Subcutaneous abdominal adipose tissue (tissue), 5 donors: ENCODE results near the gene MBD4.

Experiments used
- H3K27ac ChIP-seq: one replicate; pipeline ENCODE4 v1.7.0; 2013; ENCODE audit warnings: low read depth, mild to moderate bottlenecking, inconsistent platforms, low read length, moderate library complexity
- H3K27me3 ChIP-seq, 5 donors: one replicate each; pipeline ENCODE4 v1.7.0; 2013; ENCODE audit warnings: low read length in 5 of 5, inconsistent platforms in 1 of 5; ENCODE audit not compliant: control insufficient read depth in 5 of 5, insufficient read depth in 4 of 5
- H3K36me3 ChIP-seq, 5 donors: one replicate each; pipeline ENCODE4 v1.7.0; 2013; ENCODE audit warnings: low read length in 5 of 5; ENCODE audit not compliant: control insufficient read depth in 5 of 5, insufficient read depth in 5 of 5
- H3K4me1 ChIP-seq, 5 donors: one replicate each; pipeline ENCODE4 v1.7.0; 2013; ENCODE audit warnings: low read length in 5 of 5, mild to moderate bottlenecking in 3 of 5, moderate library complexity in 1 of 5; ENCODE audit not compliant: control insufficient read depth in 5 of 5, insufficient read depth in 5 of 5
- H3K4me3 ChIP-seq, 5 donors: one replicate each; pipeline ENCODE4 v1.7.0; 2013; ENCODE audit warnings: low read length in 5 of 5, low read depth in 1 of 5
- H3K9ac ChIP-seq, 5 donors: one replicate each; pipeline ENCODE4 v1.7.0; 2013; ENCODE audit warnings: low read length in 5 of 5, mild to moderate bottlenecking in 4 of 5, moderate library complexity in 3 of 5
- H3K9me3 ChIP-seq, 5 donors: one replicate each; pipeline ENCODE4 v1.7.0; 2013; ENCODE audit warnings: low read length in 5 of 5; ENCODE audit not compliant: control insufficient read depth in 5 of 5
- donor health status: healthy.
- donor health status: healthy.
- donor health status: healthy.
- donor health status: healthy.
- donor health status: healthy.

Gene MBD4

DNA sequence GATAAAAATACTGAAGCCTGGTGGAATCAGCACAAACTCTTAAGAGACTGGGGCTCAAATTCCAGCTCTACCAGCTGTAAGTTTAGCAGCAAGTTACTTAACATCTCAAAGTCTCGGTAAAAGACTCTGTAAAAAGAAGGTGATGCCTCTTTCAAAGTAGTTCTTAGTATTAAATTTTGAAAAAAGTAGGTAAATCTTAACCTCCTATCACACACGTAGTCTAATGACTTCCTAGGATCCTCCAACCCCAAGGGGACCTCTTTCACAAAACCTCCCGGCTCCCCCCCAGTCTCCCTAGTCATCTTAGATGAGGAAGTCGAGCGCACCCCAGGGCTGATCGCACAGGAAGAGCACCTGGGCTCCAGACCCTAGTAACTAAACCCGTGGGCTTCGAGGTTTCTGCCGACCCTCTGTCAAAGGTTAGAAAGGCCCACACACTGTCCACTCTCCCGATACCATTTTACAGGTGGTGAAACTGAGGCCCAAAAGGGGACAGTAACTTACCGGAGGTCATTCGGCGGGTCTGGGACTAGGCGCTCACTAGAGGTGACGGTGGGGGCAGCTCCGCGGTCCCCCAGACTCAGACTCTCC, 427 bp downstream of the MBD4 start:
- H3K27me3 ChIP-seq, result no peaks in the 10 kb centered on the region
- H3K9me3 ChIP-seq, result no peaks in the 10 kb centered on the region
- peak overlapping the region; percentile 82 to 90 (median 85) for H3K9ac ChIP-seq
- peak overlapping the region; percentile 87 to 98 (median 91) for H3K4me3 ChIP-seq
- peaks cover 15 to 22% (median 18%) of the 10 kb centered on the region in 5 donors for H3K36me3 ChIP-seq
- H3K27ac ChIP-seq, result peak overlapping the region; percentile 86
- H3K4me1 ChIP-seq, result peaks cover 18 to 77% (median 53%) of the 10 kb centered on the region in 5 donors

GRCh38 chr3:129435367-129435766, 4.4 kb downstream of the MBD4 start:
- peaks cover 0 to 38% (median 19%) of the 10 kb centered on the region in 5 donors for H3K4me1 ChIP-seq
- H3K9ac ChIP-seq, result peak overlapping the region in 1 of 5 donors; percentile 3
- no peaks in the 10 kb centered on the region for H3K27me3 ChIP-seq
- no peaks in the 10 kb centered on the region for H3K9me3 ChIP-seq
- no peak overlapping the region for H3K27ac ChIP-seq
- peaks cover 37 to 60% (median 48%) of the 10 kb centered on the region in 5 donors for H3K36me3 ChIP-seq
- H3K4me3 ChIP-seq, result no peak overlapping the region

GRCh38 chr3:129434140-129434539, 5.6 kb downstream of the MBD4 start:
- no peaks in the 10 kb centered on the region for H3K27me3 ChIP-seq

DNA sequence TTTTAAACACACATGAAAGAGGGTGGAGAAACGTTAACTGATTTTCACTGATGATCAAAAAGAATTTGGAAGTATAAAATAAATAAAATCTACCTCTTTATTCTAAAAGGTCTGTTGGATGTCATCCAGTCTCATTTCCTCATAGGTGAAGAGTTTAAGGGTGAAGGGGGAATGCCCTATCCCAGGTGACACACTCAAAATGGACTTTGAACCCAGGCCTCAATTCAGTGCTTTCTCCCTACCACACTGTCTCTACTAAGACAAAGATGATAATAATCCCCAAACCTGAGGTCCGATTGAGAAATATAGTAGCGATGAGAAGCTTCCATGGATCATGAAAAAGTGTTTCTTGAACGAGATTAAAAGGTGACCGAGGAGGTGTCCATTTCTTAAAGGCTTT, 6.2 kb downstream of the MBD4 start:
- Histone ChIP-seq H3K9ac (no peak overlapping the region), H3K9me3 (no peaks in the 10 kb centered on the region), H3K36me3 (peaks cover 37 to 68% (median 52%) of the 10 kb centered on the region in 5 donors)

More at GRCh38 chr3:129434140-129434539, 5.6 kb downstream of the MBD4 start:
- no peaks in the 10 kb centered on the region for H3K9me3 ChIP-seq
- no peak overlapping the region for H3K4me3 ChIP-seq
- no peak overlapping the region for H3K27ac ChIP-seq
- H3K4me1 ChIP-seq, result peaks cover 0 to 31% (median 16%) of the 10 kb centered on the region in 5 donors
- H3K36me3 ChIP-seq, result peaks cover 37 to 68% (median 52%) of the 10 kb centered on the region in 5 donors
- no peak overlapping the region for H3K9ac ChIP-seq

DNA sequence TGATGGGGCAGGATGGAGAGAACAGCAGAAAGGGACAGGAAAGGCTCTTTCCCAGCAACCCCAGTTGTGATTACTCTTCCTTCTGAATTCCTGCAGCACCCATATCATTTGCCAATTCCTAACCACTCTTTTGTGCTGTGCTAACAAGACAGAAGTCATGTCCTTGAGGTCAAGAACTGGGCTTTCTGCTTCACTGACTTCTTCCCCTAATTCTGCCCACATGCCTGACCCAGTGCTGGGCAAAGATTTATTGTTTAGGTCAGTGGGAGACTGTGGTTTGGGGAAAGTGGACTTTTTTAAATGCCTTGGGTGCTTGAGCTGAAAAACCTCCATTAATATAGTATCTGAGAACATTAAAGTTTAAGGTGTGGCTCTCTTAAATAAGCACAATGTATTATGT, 7.1 kb downstream of the MBD4 start:
- H3K36me3 ChIP-seq, result peaks cover 36 to 65% (median 50%) of the 10 kb centered on the region in 5 donors
- no peaks in the 10 kb centered on the region for H3K27me3 ChIP-seq
- no peak overlapping the region for H3K27ac ChIP-seq

More for the DNA sequence above, 6.2 kb downstream of the MBD4 start:
- Histone ChIP-seq H3K4me3 (no peak overlapping the region), H3K4me1 (peaks cover 0 to 30% (median 15%) of the 10 kb centered on the region in 5 donors), H3K27me3 (no peaks in the 10 kb centered on the region), H3K27ac (no peak overlapping the region)

GRCh38 chr3:129432036-129432435, 7.7 kb downstream of the MBD4 start:
- no peak overlapping the region for H3K9ac ChIP-seq
- H3K36me3 ChIP-seq, result peaks cover 32 to 59% (median 44%) of the 10 kb centered on the region in 5 donors
- H3K4me1 ChIP-seq, result peaks cover 0 to 34% (median 21%) of the 10 kb centered on the region in 5 donors
- no peaks in the 10 kb centered on the region for H3K27me3 ChIP-seq
- H3K9me3 ChIP-seq, result no peaks in the 10 kb centered on the region
- H3K27ac ChIP-seq, result no peak overlapping the region
- H3K4me3 ChIP-seq, result no peak overlapping the region

More for the DNA sequence above, 7.1 kb downstream of the MBD4 start:
- Histone ChIP-seq H3K4me3 (no peak overlapping the region), H3K4me1 (peaks cover 0 to 34% (median 19%) of the 10 kb centered on the region in 5 donors), H3K9ac (no peak overlapping the region), H3K9me3 (no peaks in the 10 kb centered on the region)

GRCh38 chr3:129429602-129430001, 10.1 kb downstream of the MBD4 start:
- H3K9ac ChIP-seq, result no peak overlapping the region
- no peaks in the 10 kb centered on the region for H3K9me3 ChIP-seq
- H3K27me3 ChIP-seq, result no peaks in the 10 kb centered on the region
- H3K4me1 ChIP-seq, result peaks cover 0 to 19% (median 15%) of the 10 kb centered on the region in 5 donors
- H3K27ac ChIP-seq, result no peak overlapping the region
- peaks cover 22 to 46% (median 32%) of the 10 kb centered on the region in 5 donors for H3K36me3 ChIP-seq
- H3K4me3 ChIP-seq, result no peak overlapping the region

DNA sequence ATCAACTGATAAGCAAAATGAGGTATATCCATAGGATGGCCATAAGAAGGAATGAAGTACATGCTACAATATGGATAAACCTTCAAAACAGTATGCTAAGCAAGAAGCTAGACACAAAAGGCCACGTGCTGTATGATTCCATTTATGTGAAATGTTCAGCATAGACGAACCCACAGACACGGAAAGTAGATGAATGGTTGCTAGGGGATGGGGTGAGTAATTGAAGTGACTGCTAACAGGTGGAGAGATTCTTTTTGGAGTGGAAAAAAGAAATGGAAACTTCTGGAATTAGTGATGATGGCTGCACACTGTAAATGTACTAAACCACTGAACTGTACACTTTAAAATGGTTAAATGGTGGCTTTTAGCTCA, 10.7 kb downstream of the MBD4 start:
- Histone ChIP-seq H3K27ac (peak overlapping the region; percentile 8), H3K27me3 (no peaks in the 10 kb centered on the region)

DNA sequence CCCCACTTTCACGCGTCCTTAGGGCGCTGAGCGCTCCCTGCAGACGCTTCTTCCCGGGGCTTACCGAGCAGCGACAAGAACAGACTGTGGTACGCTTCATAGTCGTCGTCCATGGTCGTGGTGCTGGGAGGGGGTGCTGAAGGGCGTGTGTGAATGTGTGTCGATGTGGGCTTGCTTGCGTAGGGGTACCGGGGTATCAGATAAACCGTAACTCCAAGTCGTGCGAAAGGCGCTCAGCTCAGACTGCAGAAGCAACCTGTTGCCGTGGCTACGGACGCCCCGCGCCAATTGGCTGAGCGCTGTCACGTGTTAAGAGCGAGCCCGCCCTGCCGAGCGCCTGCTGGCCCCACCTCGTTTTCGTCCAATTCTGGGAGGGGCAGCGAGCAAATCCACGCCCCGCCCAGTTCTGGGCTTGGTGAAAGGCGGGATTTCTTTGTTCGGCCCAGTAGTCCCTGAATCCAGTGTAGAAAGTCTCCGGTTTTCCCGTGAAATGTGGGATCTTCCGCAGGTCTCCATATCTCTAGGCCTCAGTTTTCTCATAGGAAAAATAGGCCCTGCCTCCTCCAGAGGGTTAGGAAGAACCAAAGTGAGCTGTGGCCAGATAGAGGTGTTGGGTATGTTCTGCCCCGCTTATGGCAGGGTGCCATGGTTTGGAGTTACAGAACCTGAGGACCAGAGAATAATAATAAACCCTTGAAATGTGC, 11.2 kb downstream of the MBD4 start, which contains the start of gene EFCAB12:
EFCAB12 (minus strand) TSS at position 261 of the 704 bp plus-strand sequence; CDS start at position 113, 148 bp downstream.
- peak within 1 kb of the TSS; percentile 8 for H3K27ac ChIP-seq
- H3K36me3 ChIP-seq, result peaks cover 19 to 38% (median 24%) of the 10 kb centered on the region in 5 donors
- no peaks in the 10 kb centered on the region for H3K9me3 ChIP-seq
- H3K9ac ChIP-seq, result peak within 1 kb of the TSS in 4 of 5 donors; percentile 30 to 70 (median 58)
- peak within 1 kb of the TSS; percentile 76 to 92 (median 79) for H3K4me3 ChIP-seq
- H3K4me1 ChIP-seq, result peaks cover 0 to 19% (median 14%) of the 10 kb centered on the region in 5 donors
- no peaks in the 10 kb centered on the region for H3K27me3 ChIP-seq

More for the DNA sequence above, 10.7 kb downstream of the MBD4 start:
- Histone ChIP-seq H3K4me1 (peaks cover 0 to 19% (median 14%) of the 10 kb centered on the region in 5 donors), H3K9me3 (no peaks in the 10 kb centered on the region), H3K36me3 (peaks cover 22 to 44% (median 29%) of the 10 kb centered on the region in 5 donors), H3K9ac (peak overlapping the region in 2 of 5 donors; percentile 30 to 70), H3K4me3 (peak overlapping the region in 4 of 5 donors; percentile 58 to 79 (median 76))

- Histone ChIP-seq H3K9ac (peak overlapping the region in 3 of 5 donors; percentile 29 to 46 (median 30)), H3K27ac (no peak overlapping the region), H3K9me3 (no peaks in the 10 kb centered on the region), H3K36me3 (peaks cover 14 to 33% (median 19%) of the 10 kb centered on the region in 5 donors), H3K27me3 (no peaks in the 10 kb centered on the region), H3K4me1 (peaks cover 0 to 19% (median 14%) of the 10 kb centered on the region in 5 donors), H3K4me3 (peak overlapping the region; percentile 76 to 92 (median 79))
Observed at GRCh38 chr3:129428007-129428375, 11.8 kb downstream of the MBD4 start.
